HG02678 (cell line): ENCODE data around the gene SPTBN1.

Experiments used
- ATAC-seq: cut with Tn5 transposase; IDR thresholded peaks from one replicate; pipeline ENCODE4 v1.9.1; 2021; ENCODE audit warnings: mild to moderate bottlenecking, moderate library complexity; ENCODE audit not compliant: unreplicated experiment

SPTBN1 gene

DNA sequence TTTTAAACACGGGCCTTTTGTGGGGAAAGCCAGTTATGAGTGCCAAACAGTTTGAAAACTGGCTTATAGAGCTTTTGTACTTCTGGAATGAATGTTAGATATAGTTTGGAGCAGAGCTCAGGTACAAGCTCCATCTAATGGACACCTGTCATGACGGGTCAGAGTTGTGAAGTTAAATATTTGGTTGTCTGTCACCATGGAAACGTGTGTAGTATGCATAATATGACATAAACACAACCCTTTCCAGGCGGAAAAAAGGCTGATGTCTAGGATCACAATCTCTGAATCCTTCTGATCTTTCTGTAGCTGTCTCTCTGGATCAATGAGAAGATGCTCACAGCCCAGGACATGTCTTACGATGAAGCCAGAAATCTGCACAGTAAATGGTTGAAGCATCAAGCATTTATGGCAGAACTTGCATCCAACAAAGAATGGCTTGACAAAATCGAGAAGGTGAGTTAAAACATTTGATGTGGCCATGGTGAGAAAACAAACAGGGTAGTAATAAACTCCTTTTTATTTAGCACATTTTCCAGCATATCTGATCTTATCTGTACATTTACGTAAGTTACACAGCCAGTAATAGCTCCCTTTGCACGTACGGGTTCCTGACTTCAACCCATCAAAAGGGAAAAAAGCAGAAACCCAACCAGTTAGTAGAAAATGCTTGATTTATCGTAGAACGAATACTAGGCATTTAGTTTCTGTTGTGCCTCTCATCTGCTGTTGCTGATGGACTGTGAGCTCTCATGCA lies 186.7 kb downstream of the SPTBN1 start:
- no peak for ATAC-seq

DNA sequence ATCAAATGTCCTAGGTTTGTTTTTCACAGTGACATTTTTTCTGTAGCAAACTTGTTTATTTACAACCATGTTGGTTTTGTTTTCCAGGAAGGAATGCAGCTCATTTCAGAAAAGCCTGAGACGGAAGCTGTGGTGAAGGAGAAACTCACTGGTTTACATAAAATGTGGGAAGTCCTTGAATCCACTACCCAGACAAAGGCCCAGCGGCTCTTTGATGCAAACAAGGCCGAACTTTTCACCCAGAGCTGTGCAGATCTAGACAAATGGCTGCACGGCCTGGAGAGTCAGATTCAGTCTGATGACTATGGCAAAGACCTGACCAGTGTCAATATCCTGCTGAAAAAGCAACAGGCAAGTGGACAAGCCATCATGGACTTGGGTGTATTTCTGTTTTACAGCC lies 188.1 kb downstream of the SPTBN1 start:
- no peak for ATAC-seq

DNA sequence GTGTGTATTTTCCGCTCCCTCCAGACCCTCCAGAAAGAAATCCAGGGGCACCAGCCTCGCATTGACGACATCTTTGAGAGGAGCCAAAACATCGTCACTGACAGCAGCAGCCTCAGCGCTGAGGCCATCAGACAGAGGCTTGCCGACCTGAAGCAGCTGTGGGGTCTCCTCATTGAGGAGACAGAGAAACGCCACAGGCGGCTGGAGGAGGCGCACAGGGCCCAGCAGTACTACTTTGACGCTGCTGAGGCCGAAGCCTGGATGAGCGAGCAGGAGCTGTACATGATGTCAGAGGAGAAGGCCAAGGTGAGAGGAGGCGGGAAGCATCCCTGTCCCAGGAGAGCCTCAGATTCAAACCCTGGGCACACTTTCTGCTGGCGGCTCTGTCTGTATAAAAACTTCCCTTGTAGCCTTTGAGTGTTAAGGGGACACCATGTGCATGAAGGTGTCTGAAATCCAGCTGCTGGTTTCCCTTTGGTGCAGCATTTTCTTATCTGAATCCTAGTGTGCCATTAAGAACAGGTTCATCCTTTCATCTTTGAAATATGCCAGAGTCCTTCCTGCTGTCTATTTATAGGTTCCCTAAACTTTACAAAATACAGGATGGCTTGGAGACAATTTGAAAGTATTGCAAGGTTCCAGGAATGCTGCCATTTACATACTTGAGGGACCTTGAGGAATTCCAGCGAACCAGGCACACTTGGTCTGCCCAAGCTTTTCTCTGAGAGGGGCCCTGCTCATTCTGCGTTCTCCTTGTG lies 190.2 kb downstream of the SPTBN1 start:
- no peak for ATAC-seq

DNA sequence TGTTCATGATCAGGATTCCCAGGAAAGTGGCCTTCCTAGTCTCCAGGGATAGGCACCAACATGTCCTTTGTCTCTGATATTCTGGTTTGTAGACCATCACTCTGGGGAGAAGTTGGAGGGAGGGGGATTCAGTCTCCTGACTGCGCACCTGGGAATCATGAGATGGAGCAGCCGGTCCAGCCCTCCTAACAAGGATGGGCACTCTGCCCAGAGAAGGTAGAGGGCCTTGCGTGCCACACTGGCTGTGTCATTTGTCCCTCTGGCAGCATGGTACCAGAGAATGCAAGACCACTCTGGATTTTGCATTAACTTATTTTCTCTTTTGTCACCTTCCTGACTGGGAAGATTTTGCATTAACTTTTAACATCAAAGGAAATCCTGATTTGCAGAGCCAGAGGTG lies 192.1 kb downstream of the SPTBN1 start:
- no peak for ATAC-seq

DNA sequence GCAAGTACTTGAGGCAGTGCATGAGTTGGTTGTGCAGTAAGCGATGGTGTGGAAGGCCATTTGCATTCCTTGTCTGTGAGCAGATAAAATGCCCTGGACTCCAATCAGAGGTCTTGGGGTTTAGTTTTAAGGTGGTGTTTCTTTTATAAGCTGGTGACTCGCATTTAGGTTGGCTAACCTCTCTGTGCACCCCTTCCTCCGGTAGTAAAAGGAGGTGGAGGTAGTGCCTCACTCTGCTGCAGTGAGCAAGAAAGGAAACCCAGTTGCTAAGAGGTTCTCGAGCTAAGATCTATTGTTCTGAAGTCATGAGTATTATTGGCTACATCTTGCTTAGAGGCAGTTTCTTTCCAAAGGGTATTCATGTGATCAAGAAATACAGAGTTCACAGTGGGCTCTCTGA lies 193.1 kb downstream of the SPTBN1 start:
- no peak for ATAC-seq

DNA sequence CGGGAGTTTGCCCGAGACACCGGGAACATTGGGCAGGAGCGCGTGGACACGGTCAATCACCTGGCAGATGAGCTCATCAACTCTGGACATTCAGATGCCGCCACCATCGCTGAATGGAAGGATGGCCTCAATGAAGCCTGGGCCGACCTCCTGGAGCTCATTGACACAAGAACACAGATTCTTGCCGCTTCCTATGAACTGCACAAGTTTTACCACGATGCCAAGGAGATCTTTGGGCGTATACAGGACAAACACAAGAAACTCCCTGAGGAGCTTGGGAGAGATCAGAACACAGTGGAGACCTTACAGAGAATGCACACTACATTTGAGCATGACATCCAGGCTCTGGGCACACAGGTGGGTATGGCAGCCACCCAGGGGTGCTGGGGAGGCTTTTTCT lies 193.5 kb downstream of the SPTBN1 start:
- no peak for ATAC-seq

DNA sequence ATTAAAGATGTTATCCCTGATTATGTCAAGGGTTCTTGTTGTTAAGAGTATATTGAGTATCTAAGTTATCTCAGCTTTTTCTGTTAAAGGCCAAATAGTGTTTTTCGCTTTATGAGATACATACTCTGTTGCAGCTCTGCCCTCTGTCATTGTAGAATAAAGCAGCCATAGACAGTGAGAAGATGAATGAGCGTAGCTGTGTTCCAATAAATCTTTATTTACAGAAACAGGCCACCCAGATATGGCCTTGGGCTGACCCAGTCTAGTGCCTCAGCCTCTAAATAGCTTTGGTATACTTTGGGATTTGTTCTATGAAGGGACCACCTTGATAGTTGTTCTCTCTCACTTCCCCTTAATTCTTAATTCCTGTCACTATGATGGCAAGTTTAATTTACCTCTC lies 194.5 kb downstream of the SPTBN1 start:
- no peak for ATAC-seq

DNA sequence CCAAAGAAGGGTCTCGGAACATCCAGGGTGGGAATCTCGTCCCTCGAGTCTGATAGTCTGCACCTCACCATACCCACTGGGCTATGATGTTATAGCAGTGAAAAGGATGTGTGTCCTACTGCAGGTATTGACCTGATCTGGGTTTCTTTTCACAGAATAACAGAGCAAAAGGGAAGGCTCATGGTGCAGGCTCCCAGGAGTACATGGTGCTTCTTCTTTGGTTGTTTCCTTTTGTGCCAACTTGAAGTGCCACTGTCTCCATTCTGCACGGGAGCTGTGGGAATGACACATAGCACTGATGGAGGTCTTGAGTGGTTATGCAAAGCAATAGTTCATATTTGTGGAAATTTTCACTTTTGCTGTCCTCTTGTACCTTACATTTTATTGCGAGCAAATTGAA lies 195.2 kb downstream of the SPTBN1 start:
- no peak for ATAC-seq

DNA sequence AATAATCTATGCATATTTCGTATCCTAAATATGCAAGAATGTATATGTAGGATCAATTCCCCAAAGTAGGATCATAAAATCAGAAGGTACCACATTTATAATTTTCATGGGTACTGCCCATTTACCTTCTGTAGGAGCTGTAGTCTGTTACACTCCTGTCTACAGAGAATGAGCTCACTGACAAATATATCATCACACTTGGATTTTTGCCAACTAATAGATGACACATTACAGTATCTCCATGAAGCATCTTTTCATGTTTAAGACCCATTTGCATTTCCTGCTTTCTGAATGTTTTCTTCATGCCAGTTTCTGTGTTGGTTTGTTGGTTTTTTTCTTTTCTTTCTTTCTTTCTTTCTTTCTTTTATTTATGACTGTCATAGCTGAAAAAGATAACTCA lies 196.4 kb downstream of the SPTBN1 start:
- ATAC-seq = peak; percentile 89

DNA sequence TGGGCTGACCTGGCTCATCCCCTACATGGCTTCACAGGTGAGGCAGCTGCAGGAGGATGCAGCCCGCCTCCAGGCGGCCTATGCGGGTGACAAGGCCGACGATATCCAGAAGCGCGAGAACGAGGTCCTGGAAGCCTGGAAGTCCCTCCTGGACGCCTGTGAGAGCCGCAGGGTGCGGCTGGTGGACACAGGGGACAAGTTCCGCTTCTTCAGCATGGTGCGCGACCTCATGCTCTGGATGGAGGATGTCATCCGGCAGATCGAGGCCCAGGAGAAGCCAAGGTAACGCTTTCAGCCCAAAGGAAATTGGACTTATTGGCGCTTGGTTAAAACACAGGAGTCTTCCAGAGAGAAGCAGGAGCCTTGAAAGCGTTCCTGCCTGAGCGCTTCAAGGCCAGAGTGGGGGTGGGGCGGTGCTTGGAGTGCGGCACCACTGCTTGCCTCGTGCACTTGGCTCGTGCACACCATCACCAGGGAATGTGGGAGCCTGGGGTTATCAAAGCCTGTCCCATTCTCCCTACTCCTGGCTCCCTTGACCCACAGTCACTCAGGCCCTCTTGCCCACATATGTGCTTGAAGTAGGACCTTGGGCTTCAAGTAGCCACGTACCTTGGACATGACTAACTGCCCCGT lies 197.6 kb downstream of the SPTBN1 start:
- no peak for ATAC-seq

DNA sequence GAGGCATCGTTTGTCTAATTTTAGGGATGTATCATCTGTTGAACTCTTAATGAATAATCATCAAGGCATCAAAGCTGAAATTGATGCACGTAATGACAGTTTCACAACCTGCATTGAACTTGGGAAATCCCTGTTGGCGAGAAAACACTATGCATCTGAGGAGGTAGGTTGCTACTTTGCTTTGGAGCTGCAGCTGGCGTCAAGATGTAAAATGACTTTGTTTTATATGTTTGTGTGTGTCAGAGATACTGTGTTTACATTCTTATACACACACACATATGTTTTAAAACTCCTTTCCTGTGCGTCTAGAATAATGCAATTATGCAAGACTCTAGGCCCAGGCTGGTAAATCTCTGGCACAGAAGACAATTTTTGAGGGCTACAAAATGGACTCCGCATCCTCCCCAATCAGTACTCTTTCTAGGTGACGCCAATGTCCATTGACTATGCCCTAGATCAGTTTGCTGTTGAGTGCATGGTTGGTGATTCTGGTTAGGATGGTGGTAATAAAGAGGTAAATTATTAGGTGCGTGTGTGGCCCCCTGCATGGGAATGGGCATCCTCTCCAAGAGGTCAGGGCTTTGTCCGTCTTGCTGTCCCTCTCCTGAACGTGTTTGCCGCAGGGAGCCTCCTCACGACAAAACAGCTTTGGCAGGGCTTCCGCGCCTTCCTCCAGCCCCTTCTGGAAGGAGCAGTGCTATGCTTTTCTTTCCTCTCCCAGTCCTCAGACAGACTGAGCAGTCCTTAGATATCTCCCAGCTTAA lies 199.1 kb downstream of the SPTBN1 start:
- no peak for ATAC-seq

DNA sequence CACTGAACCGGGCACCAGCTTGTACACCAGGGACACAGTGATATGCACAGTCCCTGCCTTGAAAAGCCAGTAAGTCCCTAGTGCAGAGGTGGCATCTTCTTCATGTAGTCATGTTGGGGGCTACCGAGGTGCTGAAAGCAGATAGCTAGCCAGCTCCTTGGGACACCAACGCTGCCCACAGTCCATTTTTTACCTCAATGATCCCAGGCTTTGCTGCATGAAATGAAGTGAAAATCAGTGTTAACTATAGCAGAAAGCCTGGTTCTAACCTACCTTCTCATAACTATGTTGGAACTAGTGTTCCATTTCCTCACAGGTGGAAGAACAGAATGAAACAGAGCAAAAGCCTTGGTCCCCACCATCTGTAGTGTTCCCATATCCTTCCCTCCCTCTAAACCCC lies 200.7 kb downstream of the SPTBN1 start:
- ATAC-seq = no peak

DNA sequence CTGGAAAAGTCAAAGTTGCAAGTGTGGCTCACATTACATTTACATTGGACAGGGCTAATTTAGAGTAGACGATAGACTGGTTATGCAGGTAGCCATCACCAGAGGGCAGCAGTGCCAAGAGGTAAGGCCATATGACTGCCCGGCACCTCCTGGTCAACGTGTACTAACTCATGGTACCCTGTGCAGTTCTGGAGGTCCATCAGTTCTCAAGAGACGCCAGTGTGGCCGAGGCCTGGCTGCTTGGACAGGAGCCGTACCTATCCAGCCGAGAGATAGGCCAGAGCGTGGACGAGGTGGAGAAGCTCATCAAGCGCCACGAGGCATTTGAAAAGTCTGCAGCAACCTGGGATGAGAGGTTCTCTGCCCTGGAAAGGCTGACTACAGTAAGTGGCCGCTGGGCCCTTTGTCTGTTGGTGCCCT lies 201.5 kb downstream of the SPTBN1 start:
- ATAC-seq = no peak

DNA sequence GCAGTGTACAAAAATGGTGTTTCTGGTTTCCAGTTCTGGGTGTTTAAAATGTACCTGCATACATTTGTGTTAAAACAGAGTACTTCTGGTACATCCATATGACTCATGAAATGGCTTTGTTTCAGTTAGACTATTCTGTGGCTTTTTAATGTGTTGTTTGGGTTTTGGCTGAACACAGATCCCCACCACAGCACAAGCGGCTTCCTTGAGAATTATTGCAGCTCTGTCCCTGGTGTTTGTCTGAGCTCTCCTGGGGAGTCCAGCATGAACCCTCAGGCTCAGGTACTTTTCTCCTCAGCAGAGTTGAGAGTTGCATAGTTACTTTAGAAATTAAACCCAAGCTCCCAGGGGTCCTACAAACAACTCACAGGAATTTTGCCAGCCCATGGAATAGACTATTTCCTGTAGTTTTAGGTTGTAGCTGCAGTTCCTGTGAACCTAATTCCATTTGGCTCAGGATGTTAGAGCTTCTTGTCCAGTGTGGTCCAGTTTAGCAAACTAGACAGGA lies 202.5 kb downstream of the SPTBN1 start:
- no peak for ATAC-seq

DNA sequence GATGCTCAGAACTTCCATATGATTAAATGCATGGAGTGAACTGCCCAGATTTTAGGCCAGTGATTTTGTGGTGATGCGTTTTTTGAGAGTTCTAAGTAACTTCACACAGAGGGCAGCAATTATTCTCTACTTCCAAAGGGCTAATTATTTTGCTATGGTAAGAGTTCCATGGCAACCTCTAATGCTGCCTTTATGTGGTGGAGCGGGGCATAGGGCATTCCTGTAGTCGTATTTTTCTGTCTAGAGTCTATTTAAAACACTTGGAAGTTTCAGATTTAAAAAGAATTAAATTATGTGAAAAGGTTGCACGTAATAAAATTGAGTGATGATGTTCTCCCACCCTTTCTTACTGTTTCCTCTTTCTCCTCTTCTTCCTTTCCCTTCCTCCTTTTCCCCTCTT lies 203.4 kb downstream of the SPTBN1 start:
- ATAC-seq = no peak

DNA sequence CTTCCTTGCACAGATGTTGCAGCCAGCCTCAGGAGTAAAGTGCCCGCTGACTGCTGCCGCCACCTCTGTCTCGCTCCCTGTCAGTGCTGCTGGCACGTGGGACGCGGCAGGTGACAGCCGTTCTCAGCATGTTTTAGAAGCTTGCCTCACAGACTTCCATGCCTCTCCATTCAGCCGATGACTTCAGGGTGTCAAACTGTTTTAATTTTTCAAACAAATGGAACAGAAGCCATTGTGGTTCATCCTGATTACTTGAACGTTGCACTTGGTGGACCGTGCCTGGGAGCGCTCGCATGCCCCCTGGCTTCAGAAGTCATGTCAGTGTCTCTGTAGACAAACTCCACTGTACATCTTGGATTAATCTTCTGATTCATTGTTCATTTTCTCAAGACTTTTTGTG lies 204.6 kb downstream of the SPTBN1 start:
- no peak for ATAC-seq

DNA sequence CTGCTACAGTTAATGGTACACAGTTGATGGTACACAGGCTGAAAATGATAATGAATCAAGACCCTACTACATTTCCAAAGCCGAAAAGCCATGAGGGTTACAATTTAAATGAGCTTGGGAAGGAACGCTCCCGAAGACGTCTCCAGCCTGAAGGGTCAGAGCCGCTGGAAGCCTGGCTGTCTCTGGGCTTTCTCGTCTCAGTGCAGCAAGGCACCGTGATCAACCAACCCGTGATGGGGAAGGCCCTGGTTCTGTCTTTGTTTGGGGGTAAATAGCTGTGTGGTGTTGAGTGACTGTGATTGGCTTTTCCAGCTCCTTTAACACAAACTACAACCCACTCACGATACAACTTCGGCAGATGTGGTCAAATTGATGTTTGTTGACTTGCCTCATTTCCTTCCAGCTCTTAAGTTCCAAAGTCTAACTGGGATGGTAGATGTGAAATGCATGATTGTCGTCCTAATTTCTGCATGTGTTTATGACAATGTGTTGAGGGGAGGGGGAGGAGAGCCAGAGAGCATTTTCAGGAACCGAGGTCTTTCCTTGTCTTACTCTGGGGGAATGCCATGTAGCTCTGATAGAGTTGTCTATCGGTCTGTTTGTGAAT lies 207.4 kb downstream of the SPTBN1 start:
- no peak for ATAC-seq

DNA sequence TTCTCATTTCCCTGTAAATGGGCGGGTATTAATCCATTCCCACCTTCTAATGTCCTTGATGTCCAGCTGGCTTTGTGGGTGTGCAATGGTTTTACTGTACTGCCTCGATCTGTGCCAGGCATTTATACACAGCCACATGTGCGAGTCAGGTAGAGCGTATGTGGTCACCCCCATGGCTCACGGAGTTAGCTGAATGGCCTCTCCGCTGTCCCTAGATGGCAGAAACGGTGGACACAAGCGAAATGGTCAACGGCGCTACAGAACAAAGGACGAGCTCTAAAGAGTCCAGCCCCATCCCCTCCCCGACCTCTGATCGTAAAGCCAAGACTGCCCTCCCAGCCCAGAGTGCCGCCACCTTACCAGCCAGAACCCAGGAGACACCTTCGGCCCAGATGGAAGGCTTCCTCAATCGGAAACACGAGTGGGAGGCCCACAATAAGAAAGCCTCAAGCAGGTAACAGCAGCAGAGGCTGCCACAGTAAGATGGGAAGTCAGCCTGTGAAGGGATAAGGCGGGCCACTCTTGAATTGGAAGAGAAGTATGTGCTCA lies 208.2 kb downstream of the SPTBN1 start:
- no peak for ATAC-seq

DNA sequence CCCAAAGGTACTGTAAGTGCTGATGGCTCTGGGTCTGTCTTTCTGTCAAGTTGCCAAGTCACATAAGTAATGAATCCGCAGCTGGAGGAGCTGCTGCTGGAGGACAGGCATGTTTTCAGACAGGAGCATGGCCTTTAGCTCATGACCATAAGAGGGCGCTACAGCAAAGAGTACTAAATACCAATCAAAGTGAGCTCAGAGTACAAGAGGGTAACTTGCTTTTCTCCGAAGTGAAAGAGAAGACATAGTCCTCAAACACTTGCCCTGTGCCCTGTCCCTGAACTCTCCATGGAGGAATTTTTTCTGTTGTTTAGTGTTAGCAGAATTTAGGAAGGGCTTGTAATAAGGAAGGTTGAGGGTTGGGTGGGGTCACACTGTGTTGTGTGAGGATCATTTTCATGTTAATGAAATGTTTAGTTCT lies 209.3 kb downstream of the SPTBN1 start:
- ATAC-seq = no peak

DNA sequence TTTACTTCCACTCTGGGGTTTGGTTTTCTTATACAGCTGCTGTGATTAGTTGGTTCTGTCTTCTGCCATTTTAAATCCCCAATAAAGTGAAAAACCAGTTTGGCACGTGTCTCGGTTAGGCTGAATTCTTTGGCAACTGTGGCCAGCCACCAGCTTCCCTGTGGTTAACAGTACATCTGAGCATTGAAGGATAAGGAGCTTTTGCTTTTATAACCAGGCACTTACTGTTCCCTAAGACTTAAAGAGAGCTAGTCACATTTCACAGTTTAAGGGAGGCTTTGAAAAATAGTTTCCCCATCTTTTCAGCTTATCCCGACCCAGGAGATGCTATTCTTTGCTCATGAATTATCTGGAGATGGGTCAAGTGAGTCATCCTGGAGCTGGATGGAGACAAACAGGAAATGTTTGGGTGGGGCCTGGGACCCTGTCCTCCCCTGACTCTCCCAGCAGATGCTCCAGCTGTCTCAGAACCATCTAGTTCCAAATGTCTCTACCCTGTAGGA lies 210.1 kb downstream of the SPTBN1 start:
- ATAC-seq = no peak
